CD14-positive monocyte (primary cell): ENCODE measurements around the gene MYRFL. TPM values are rescaled to one million over a fixed set of nuclear protein-coding genes. Genes with fewer than 3 reads are reported as not detected.

ENCODE experiments used
- DNase-seq, 3 donors: peaks; one replicate each; pipeline ENCODE4 v3.0.0-alpha.2; 2011 to 2022
- H2AFZ ChIP-seq: 2 replicates; pipeline ENCODE4 v1.6.0; 2012; ENCODE audit warnings: mild to moderate bottlenecking, low read depth, low read length, inconsistent platforms; ENCODE audit not compliant: insufficient read depth, poor library complexity, severe bottlenecking
- H3K27ac ChIP-seq, 2 donors: 1 replicate in 1 of 2; 2 replicates in 1 of 2; pipeline ENCODE4 v1.5.1; 2012 to 2013; ENCODE audit warnings: low read length in 2 of 2, control low read depth in 1 of 2, inconsistent platforms in 1 of 2, low read depth in 1 of 2, mild to moderate bottlenecking in 1 of 2
- H3K27me3 ChIP-seq, 2 donors: one replicate each; pipeline versions ENCODE4 v1.6.0 to v1.6.1; 2011 to 2013; ENCODE audit warnings: low read length in 2 of 2; ENCODE audit not compliant: control insufficient read depth in 2 of 2, insufficient read depth in 2 of 2
- H3K36me3 ChIP-seq, 2 donors: replicated peaks in 1 of 2; 1 replicate in 1 of 2; 2 replicates in 1 of 2; pipeline versions ENCODE4 v1.5.1 to v1.6.1; 2012 to 2013; ENCODE audit warnings: low read length in 2 of 2, control low read depth in 1 of 2, inconsistent platforms in 1 of 2, mild to moderate bottlenecking in 1 of 2; ENCODE audit not compliant: insufficient read depth in 2 of 2, control insufficient read depth in 1 of 2
- H3K4me1 ChIP-seq, 2 donors: 1 replicate in 1 of 2; 2 replicates in 1 of 2; pipeline versions ENCODE4 v1.5.1 to v1.6.1; 2012 to 2013; ENCODE audit warnings: low read length in 2 of 2, control low read depth in 1 of 2, inconsistent platforms in 1 of 2, mild to moderate bottlenecking in 1 of 2, moderate library complexity in 1 of 2; ENCODE audit not compliant: insufficient read depth in 2 of 2, control insufficient read depth in 1 of 2
- H3K4me2 ChIP-seq: replicated peaks from 2 replicates; pipeline ENCODE3; 2012; ENCODE audit warnings: low read length, moderate library complexity, mild to moderate bottlenecking; ENCODE audit not compliant: poor library complexity, severe bottlenecking; ENCODE audit errors: extremely low read depth
- H3K4me3 ChIP-seq, 3 experiments: fragments of 200-600 bp in 1 of 3; sonication (generic) in 1 of 3; replicated peaks in 1 of 3; 1 replicate in 2 of 3; 2 replicates in 1 of 3; pipeline ENCODE4 v1.5.1; 2011 to 2013; ENCODE audit warnings: low read length in 3 of 3, mild to moderate bottlenecking in 3 of 3, control low read depth in 2 of 3, low read depth in 2 of 3, inconsistent platforms in 1 of 3, moderate library complexity in 1 of 3
- H3K79me2 ChIP-seq: 2 replicates; pipeline ENCODE4 v1.6.0; 2012; ENCODE audit warnings: mild to moderate bottlenecking, control low read depth, inconsistent platforms, low read length, moderate library complexity; ENCODE audit not compliant: insufficient read depth
- H3K9ac ChIP-seq: 2 replicates; pipeline ENCODE4 v1.6.0; 2017; ENCODE audit warnings: low read length, mild to moderate bottlenecking; ENCODE audit not compliant: insufficient read depth, poor library complexity, severe bottlenecking
- H3K9me3 ChIP-seq, 2 donors: replicated peaks in 1 of 2; 1 replicate in 1 of 2; 2 replicates in 1 of 2; pipeline versions ENCODE4 v1.5.1 to v1.6.1; 2012 to 2013; ENCODE audit warnings: low read length in 2 of 2, control low read depth in 1 of 2; ENCODE audit not compliant: control insufficient read depth in 1 of 2, insufficient read depth in 1 of 2
- H4K20me1 ChIP-seq: 2 replicates; pipeline ENCODE4 v1.6.0; 2012; ENCODE audit warnings: mild to moderate bottlenecking, low read length, control low read depth, moderate library complexity; ENCODE audit not compliant: insufficient read depth
- H3K27ac Mint-ChIP-seq, 7 donors: one replicate each; pipeline ENCODE4 v1.8.0; 2020; ENCODE audit warnings: mild to moderate bottlenecking in 7 of 7, mixed read lengths in 7 of 7, moderate library complexity in 6 of 7, inconsistent platforms in 2 of 7
- H3K27me3 Mint-ChIP-seq, 3 donors: one replicate each; pipeline ENCODE4 v1.8.0; 2021 to 2022; ENCODE audit warnings: low read depth in 3 of 3, mild to moderate bottlenecking in 3 of 3, mixed read lengths in 3 of 3, moderate library complexity in 3 of 3, inconsistent platforms in 1 of 3
- H3K36me3 Mint-ChIP-seq, 2 donors: one replicate each; pipeline ENCODE4 v1.8.0; 2020; ENCODE audit warnings: mixed read lengths in 2 of 2, inconsistent platforms in 1 of 2, mild to moderate bottlenecking in 1 of 2
- H3K4me1 Mint-ChIP-seq: one replicate; pipeline ENCODE4 v1.8.0; 2020; ENCODE audit warnings: mild to moderate bottlenecking, mixed read lengths
- H3K4me3 Mint-ChIP-seq, 2 donors: one replicate each; pipeline ENCODE4 v1.8.0; 2020; ENCODE audit warnings: mild to moderate bottlenecking in 2 of 2, mixed read lengths in 2 of 2, moderate library complexity in 1 of 2
- H3K9me3 Mint-ChIP-seq, 7 donors: one replicate each; pipeline ENCODE4 v1.8.0; 2020 to 2022; ENCODE audit warnings: mixed read lengths in 7 of 7, mild to moderate bottlenecking in 6 of 7, moderate library complexity in 6 of 7, inconsistent platforms in 2 of 7
- CTCF ChIP-seq: fragments of 200-600 bp; IDR thresholded peaks from one replicate; pipeline ENCODE4 v1.8.0; 2022; ENCODE audit warnings: antibody characterized with exemption, mild to moderate bottlenecking
- WGBS: methylation state at CpG from one replicate; pipeline ENCODE4 v1.1.5; 2013; ENCODE audit warnings: missing lambda C conversion rate; ENCODE audit not compliant: insufficient coverage; 5-methylcytosine and 5-hydroxymethylcytosine counted together
- intact Hi-C, 2 donors: fragments of 100-400 bp; cut with micrococcal nuclease; formaldehyde crosslinking; loops; one replicate each; pipeline versions ENCODE4 v1.15.0 to v1.15.1; 2023
- polyA plus RNA-seq, 3 donors: library from polyadenylated mRNA; depleted of rRNA in 1 of 3; unstranded in 2 of 3; stranded (reverse) in 1 of 3; fragments of 300-500 nt in 2 of 3; fragments of >200 nt in 1 of 3; fragmentation: Illumina TruSeq in 2 of 3; gene quantifications; 1 replicate in 2 of 3; 2 replicates in 1 of 3; pipeline ENCODE4 v1.2.3, GENCODE V29; 2012 to 2021

Gene MYRFL
- polyA plus RNA-seq, 3 donors: not detected

GRCh38 chr12:69985656-69986055 is 160.6 kb downstream of the MYRFL start:
- Histone ChIP-seq H3K27me3 (no peaks in the 10 kb centered on the region), H3K4me1 (peaks cover 0 to 3% of the 10 kb centered on the region in 2 donors), H3K4me3 (no peak overlapping the region), H2AFZ (no peak overlapping the region), H3K79me2 (no peaks in the 10 kb centered on the region), H3K9me3 (no peaks in the 10 kb centered on the region), H3K9ac (no peak overlapping the region), H4K20me1 (no peaks in the 10 kb centered on the region), H3K36me3 (no peaks in the 10 kb centered on the region), H3K4me2 (no peak overlapping the region), H3K27ac (no peak overlapping the region)
- no peak for DNase-seq
- 100% methylated on average over 1 of the region's 4 CpGs for WGBS
- peak; percentile 31 for TF ChIP-seq CTCF
- no peak overlapping the region for H3K27ac Mint-ChIP-seq
- H3K36me3 Mint-ChIP-seq: no peaks in the 10 kb centered on the region
- intact Hi-C loops: no loop called here
- peaks cover 0 to 7% (median 0%) of the 10 kb centered on the region in 7 donors for H3K9me3 Mint-ChIP-seq
- peaks cover 0 to 1% (median 0%) of the 10 kb centered on the region in 3 donors for H3K27me3 Mint-ChIP-seq
- no peak overlapping the region for H3K4me3 Mint-ChIP-seq
- H3K4me1 Mint-ChIP-seq: peaks cover 18% of the 10 kb centered on the region

GRCh38 chr12:69986114-69986513 is 161.1 kb downstream of the MYRFL start:
- Mint-ChIP-seq H3K27ac (no peak overlapping the region), H3K9me3 (peaks cover 0 to 6% (median 0%) of the 10 kb centered on the region in 7 donors), H3K36me3 (no peaks in the 10 kb centered on the region), H3K4me3 (no peak overlapping the region), H3K4me1 (peaks cover 17% of the 10 kb centered on the region), H3K27me3 (peaks cover 0 to 1% (median 0%) of the 10 kb centered on the region in 3 donors)
- 94% methylated on average over 2 of the region's 3 CpGs for WGBS
- Histone ChIP-seq H3K27ac (no peak overlapping the region), H3K9ac (no peak overlapping the region), H3K9me3 (no peaks in the 10 kb centered on the region), H4K20me1 (no peaks in the 10 kb centered on the region), H3K27me3 (no peaks in the 10 kb centered on the region), H3K4me2 (no peak overlapping the region), H3K79me2 (no peaks in the 10 kb centered on the region), H3K4me1 (peaks cover 0 to 3% of the 10 kb centered on the region in 2 donors), H3K4me3 (no peak overlapping the region), H3K36me3 (no peaks in the 10 kb centered on the region), H2AFZ (no peak overlapping the region)
- no peak for DNase-seq
- intact Hi-C loops: no loop called here
- TF ChIP-seq CTCF: no peak
